Neural cell (in vitro differentiated cells): ENCODE data around the gene GAREM2.
"Not testable (repeated sequence)": the region's sequence is repeated elsewhere in the genome, so short reads cannot be mapped to it uniquely, and the experiment has no call there.

Source experiments
- EP300 ChIP-seq: fragments of 450-650 bp; conservative IDR thresholded peaks from 2 replicates; pipeline ENCODE4 v1.6.1; 2014; ENCODE audit warnings: antibody characterized with exemption, mild to moderate bottlenecking, moderate library complexity; ENCODE audit not compliant: poor library complexity, severe bottlenecking
- EZH2 ChIP-seq: fragments of 200-600, 300-800 bp; shearing (Covaris generic), sonication (generic); IDR thresholded peaks from 2 replicates; pipeline ENCODE4 v1.6.1; 2014; ENCODE audit warnings: antibody characterized with exemption, low read length, borderline replicate concordance, mild to moderate bottlenecking; ENCODE audit not compliant: insufficient read depth, poor library complexity, severe bottlenecking
- TF ChIP-seq, protein P1 (sequence below): IDR thresholded peaks from 2 replicates; pipeline ENCODE4 v1.6.1; 2012; ENCODE audit warnings: borderline replicate concordance
- TF ChIP-seq, protein P2 (sequence below): fragments of 450-650 bp; IDR thresholded peaks from 2 replicates; pipeline ENCODE4 v1.5.1; 2014; ENCODE audit warnings: antibody characterized with exemption, mild to moderate bottlenecking, moderate library complexity; ENCODE audit not compliant: poor library complexity, severe bottlenecking

DNA sequence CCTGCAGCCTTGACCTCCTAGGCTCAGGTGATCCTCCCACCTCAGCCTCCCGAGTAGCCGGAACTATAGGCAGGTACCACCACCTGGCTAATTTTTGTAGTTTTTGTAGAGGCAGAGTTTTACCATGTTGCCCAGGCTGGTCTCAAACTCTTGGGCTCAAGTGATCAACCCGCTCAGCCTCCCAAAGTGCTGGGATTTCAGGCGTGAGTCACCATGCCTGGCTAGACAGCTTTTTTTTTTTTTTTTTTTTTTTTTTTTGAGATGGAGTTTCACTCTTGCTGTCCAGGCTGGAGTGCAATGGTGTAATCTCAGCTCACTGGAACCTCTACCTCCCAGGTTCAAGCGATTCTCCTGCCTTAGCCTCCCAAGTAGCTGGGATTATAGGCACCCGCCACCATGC lies 6.3 kb upstream of the GAREM2 start:
- TF ChIP-seq EZH2, EP300: not testable (repeated sequence)
- TF ChIP-seq, protein P1, sequence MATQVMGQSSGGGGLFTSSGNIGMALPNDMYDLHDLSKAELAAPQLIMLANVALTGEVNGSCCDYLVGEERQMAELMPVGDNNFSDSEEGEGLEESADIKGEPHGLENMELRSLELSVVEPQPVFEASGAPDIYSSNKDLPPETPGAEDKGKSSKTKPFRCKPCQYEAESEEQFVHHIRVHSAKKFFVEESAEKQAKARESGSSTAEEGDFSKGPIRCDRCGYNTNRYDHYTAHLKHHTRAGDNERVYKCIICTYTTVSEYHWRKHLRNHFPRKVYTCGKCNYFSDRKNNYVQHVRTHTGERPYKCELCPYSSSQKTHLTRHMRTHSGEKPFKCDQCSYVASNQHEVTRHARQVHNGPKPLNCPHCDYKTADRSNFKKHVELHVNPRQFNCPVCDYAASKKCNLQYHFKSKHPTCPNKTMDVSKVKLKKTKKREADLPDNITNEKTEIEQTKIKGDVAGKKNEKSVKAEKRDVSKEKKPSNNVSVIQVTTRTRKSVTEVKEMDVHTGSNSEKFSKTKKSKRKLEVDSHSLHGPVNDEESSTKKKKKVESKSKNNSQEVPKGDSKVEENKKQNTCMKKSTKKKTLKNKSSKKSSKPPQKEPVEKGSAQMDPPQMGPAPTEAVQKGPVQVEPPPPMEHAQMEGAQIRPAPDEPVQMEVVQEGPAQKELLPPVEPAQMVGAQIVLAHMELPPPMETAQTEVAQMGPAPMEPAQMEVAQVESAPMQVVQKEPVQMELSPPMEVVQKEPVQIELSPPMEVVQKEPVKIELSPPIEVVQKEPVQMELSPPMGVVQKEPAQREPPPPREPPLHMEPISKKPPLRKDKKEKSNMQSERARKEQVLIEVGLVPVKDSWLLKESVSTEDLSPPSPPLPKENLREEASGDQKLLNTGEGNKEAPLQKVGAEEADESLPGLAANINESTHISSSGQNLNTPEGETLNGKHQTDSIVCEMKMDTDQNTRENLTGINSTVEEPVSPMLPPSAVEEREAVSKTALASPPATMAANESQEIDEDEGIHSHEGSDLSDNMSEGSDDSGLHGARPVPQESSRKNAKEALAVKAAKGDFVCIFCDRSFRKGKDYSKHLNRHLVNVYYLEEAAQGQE: not testable (repeated sequence)
- TF ChIP-seq, protein P2, sequence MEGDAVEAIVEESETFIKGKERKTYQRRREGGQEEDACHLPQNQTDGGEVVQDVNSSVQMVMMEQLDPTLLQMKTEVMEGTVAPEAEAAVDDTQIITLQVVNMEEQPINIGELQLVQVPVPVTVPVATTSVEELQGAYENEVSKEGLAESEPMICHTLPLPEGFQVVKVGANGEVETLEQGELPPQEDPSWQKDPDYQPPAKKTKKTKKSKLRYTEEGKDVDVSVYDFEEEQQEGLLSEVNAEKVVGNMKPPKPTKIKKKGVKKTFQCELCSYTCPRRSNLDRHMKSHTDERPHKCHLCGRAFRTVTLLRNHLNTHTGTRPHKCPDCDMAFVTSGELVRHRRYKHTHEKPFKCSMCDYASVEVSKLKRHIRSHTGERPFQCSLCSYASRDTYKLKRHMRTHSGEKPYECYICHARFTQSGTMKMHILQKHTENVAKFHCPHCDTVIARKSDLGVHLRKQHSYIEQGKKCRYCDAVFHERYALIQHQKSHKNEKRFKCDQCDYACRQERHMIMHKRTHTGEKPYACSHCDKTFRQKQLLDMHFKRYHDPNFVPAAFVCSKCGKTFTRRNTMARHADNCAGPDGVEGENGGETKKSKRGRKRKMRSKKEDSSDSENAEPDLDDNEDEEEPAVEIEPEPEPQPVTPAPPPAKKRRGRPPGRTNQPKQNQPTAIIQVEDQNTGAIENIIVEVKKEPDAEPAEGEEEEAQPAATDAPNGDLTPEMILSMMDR: not testable (repeated sequence)
